NCI-H524 (cell line): ENCODE measurements around the gene C21orf58.
A peak's percentile ranks its signal among the peaks of the same experiment; 100 is the strongest.

Experiments used
- DNase-seq, 2 experiments: peaks; one replicate each; lab custom pipeline; 2025; lab: John Stamatoyannopoulos, UW

C21orf58 gene

GRCh38 chr21:46295996-46296752, 27.5 kb downstream of the C21orf58 start:
- DNase-seq = no peak

- no peak for DNase-seq
These were observed 28.4 kb downstream of the C21orf58 start for GRCh38 chr21:46295177-46295770.

GRCh38 chr21:46294647-46295176, 29.0 kb downstream of the C21orf58 start:
- no peak for DNase-seq

- no peak for DNase-seq
These were observed 32.1 kb downstream of the C21orf58 start for GRCh38 chr21:46291561-46291960.

GRCh38 chr21:46289655-46290179, 34.0 kb downstream of the C21orf58 start:
- no peak for DNase-seq

- no peak for DNase-seq
These were observed 36.1 kb downstream of the C21orf58 start for GRCh38 chr21:46287541-46287940.

GRCh38 chr21:46286648-46287002, 37.0 kb downstream of the C21orf58 start:
- no peak for DNase-seq

- peak; percentile 85 to 93 for DNase-seq
These were observed 37.7 kb downstream of the C21orf58 start, which contains the start of gene YBEY for GRCh38 chr21:46285761-46286647. YBEY (plus strand) TSS chr21:46286342; CDS start chr21:46286914, 572 bp downstream.

GRCh38 chr21:46285206-46285661, 38.4 kb downstream of the C21orf58 start, which contains the start of gene MCM3AP:
MCM3AP (minus strand) TSS chr21:46285611; CDS start chr21:46285286, 325 bp downstream.
- DNase-seq = no peak

- DNase-seq = no peak
These were observed 38.9 kb downstream of the C21orf58 start for GRCh38 chr21:46284733-46285132.

- no peak for DNase-seq
These were observed 39.5 kb downstream of the C21orf58 start for GRCh38 chr21:46284077-46284644.

- DNase-seq = no peak
These were observed 48.8 kb downstream of the C21orf58 start for GRCh38 chr21:46274797-46275390.

- no peak for DNase-seq
These were observed 50.3 kb downstream of the C21orf58 start for GRCh38 chr21:46273341-46273740.

GRCh38 chr21:46269466-46269865, 54.2 kb downstream of the C21orf58 start:
- no peak for DNase-seq

GRCh38 chr21:46268371-46268770, 55.3 kb downstream of the C21orf58 start:
- DNase-seq = no peak

GRCh38 chr21:46266946-46267345, 56.7 kb downstream of the C21orf58 start:
- no peak for DNase-seq

GRCh38 chr21:46265736-46266525, 57.7 kb downstream of the C21orf58 start:
- no peak for DNase-seq

GRCh38 chr21:46264690-46265144, 59.0 kb downstream of the C21orf58 start:
- DNase-seq = no peak

GRCh38 chr21:46264046-46264689, 59.5 kb downstream of the C21orf58 start:
- no peak for DNase-seq
